GM21529 (cell line): Measurements from ENCODE around the gene PACS1.
"Not testable (repeated sequence)": the region's sequence is repeated elsewhere in the genome, so short reads cannot be mapped to it uniquely, and the experiment has no call there.

Experiments used
- ATAC-seq: cut with Tn5 transposase; IDR thresholded peaks from one replicate; pipeline ENCODE4 v1.9.1; 2021; ENCODE audit not compliant: unreplicated experiment

Gene PACS1

GRCh38 chr11:66069715-66070603, at the start of gene PACS1:
PACS1 (plus strand) TSS chr11:66070272; CDS start chr11:66070487, 215 bp downstream.
- ATAC-seq: peak; percentile 40

- no peak for ATAC-seq
Measured at GRCh38 chr11:66020618-66021357, 49.3 kb upstream of the PACS1 start.

- ATAC-seq: no peak
Measured at GRCh38 chr11:66022401-66023185, 47.5 kb upstream of the PACS1 start.

- not testable (repeated sequence) for ATAC-seq
Measured at GRCh38 chr11:66023186-66023440, 47.0 kb upstream of the PACS1 start.

- no peak for ATAC-seq
Measured at GRCh38 chr11:66026017-66026529, 44.0 kb upstream of the PACS1 start, which contains the start of gene CATSPER1. CATSPER1 (minus strand) TSS chr11:66026479; CDS start chr11:66026379, 100 bp downstream.

- no peak for ATAC-seq
Measured at GRCh38 chr11:66032957-66033735, 36.9 kb upstream of the PACS1 start.

- no peak for ATAC-seq
Measured at GRCh38 chr11:66035653-66036333, 34.3 kb upstream of the PACS1 start.

GRCh38 chr11:66036334-66036710, 33.8 kb upstream of the PACS1 start:
- no peak for ATAC-seq

- no peak for ATAC-seq
Measured at GRCh38 chr11:66037327-66037726, 32.7 kb upstream of the PACS1 start.

GRCh38 chr11:66039765-66040164, 30.3 kb upstream of the PACS1 start:
- no peak for ATAC-seq

- ATAC-seq: no peak
Measured at GRCh38 chr11:66042227-66042995, 27.7 kb upstream of the PACS1 start.

- no peak for ATAC-seq
Measured at GRCh38 chr11:66042996-66043906, 26.8 kb upstream of the PACS1 start.

GRCh38 chr11:66044757-66045156, 25.3 kb upstream of the PACS1 start:
- ATAC-seq: no peak

GRCh38 chr11:66045177-66045639, 24.9 kb upstream of the PACS1 start:
- ATAC-seq: peak; percentile 76

GRCh38 chr11:66046901-66047300, 23.2 kb upstream of the PACS1 start:
- no peak for ATAC-seq

GRCh38 chr11:66047541-66048365, 22.3 kb upstream of the PACS1 start:
- ATAC-seq: no peak
